ENCODE measurements around the gene RPL41. TPM values are rescaled to one million over a fixed set of nuclear protein-coding genes. Genes with fewer than 3 reads are reported as not detected.
"Not testable (repeated sequence)": the region's sequence is repeated elsewhere in the genome, so short reads cannot be mapped to it uniquely, and the experiment has no call there.

Gene RPL41
- total RNA-seq, 1 donor: 2,844 TPM

DNA sequence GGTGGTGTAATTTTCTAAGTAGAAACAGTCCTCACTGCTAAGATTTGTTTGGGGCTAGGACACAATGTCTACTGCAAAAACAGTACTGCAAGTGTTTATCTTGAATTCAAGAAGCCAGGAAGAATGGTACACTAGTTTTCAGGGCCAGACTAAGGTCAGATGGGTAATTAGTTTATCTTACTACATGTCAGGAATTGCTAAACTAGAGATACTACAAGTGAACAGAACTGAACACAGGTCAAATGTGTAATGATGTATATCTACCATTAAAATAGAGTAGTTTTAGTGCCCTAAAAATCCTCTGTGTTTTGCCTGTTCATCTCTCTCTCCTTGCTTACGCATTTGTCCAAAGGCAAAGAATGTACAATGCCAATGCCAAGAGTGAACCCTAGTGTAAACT, 2.3 kb upstream of the RPL41 start:
- Histone ChIP-seq H3K36me3 (ENCODE audit: insufficient read depth, low read length) (peaks cover 52% of the 10 kb centered on the region), H4K20me1 (ENCODE audit: insufficient read depth, low read length) (peaks cover 16% of the 10 kb centered on the region), H3K4me3 (ENCODE audit: insufficient read depth, low read length) (no peak overlapping the region), H3K4me1 (ENCODE audit: insufficient read depth, low read length) (peaks cover 17% of the 10 kb centered on the region), H3K4me2 (ENCODE audit: insufficient read depth, low read length) (no peak overlapping the region), H3K9me3 (ENCODE audit: low read depth, low read length) (no peaks in the 10 kb centered on the region), H2AFZ (ENCODE audit: low read length) (no peak overlapping the region), H3K79me2 (ENCODE audit: insufficient read depth, low read length) (peaks cover 19% of the 10 kb centered on the region), H3K27ac (ENCODE audit: low read depth, low read length) (no peak overlapping the region), H3K27me3 (ENCODE audit: insufficient read depth, low read length) (no peaks in the 10 kb centered on the region)
- no peak for DNase-seq (ENCODE audit: insufficient read length, low spot score, missing footprints)
- TF ChIP-seq, protein P1, sequence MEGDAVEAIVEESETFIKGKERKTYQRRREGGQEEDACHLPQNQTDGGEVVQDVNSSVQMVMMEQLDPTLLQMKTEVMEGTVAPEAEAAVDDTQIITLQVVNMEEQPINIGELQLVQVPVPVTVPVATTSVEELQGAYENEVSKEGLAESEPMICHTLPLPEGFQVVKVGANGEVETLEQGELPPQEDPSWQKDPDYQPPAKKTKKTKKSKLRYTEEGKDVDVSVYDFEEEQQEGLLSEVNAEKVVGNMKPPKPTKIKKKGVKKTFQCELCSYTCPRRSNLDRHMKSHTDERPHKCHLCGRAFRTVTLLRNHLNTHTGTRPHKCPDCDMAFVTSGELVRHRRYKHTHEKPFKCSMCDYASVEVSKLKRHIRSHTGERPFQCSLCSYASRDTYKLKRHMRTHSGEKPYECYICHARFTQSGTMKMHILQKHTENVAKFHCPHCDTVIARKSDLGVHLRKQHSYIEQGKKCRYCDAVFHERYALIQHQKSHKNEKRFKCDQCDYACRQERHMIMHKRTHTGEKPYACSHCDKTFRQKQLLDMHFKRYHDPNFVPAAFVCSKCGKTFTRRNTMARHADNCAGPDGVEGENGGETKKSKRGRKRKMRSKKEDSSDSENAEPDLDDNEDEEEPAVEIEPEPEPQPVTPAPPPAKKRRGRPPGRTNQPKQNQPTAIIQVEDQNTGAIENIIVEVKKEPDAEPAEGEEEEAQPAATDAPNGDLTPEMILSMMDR (IDR thresholded peaks at IDR 0.05; ENCODE audit: extremely low read depth, low read depth, low read length): no peak

DNA sequence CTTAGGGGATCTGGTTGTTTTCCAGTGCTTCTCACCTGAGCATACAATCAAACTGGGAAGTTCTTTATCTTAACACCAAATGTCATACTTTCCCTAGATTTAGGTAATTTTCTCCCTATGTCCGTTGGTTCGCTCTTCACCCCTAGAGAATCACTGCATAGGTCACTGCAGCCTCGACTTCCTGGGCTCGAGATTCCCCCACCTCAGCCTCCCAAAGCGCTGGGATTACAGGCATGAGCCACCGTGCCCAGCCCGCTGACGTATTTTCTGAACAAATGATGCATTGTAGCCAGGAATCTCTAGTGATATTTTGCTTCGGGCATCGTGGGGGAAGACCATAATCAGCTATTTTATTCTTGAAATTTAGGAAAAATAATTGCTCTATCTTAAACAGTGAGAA, 1.1 kb upstream of the RPL41 start:
- peak; percentile 76 for DNase-seq (ENCODE audit: insufficient read length, low spot score, missing footprints)
- H3K4me3 ChIP-seq (ENCODE audit: insufficient read depth, low read length): peak overlapping the region; percentile 85
- H3K36me3 ChIP-seq (ENCODE audit: insufficient read depth, low read length): peaks cover 42% of the 10 kb centered on the region
- H4K20me1 ChIP-seq (ENCODE audit: insufficient read depth, low read length): peaks cover 16% of the 10 kb centered on the region
- TF ChIP-seq, protein P1 (IDR thresholded peaks at IDR 0.05; ENCODE audit: extremely low read depth, low read depth, low read length): no peak
- peaks cover 21% of the 10 kb centered on the region for H3K79me2 ChIP-seq (ENCODE audit: insufficient read depth, low read length)
- H3K4me2 ChIP-seq (ENCODE audit: insufficient read depth, low read length): peak overlapping the region; percentile 99
- peaks cover 29% of the 10 kb centered on the region for H3K4me1 ChIP-seq (ENCODE audit: insufficient read depth, low read length)
- H3K27me3 ChIP-seq (ENCODE audit: insufficient read depth, low read length): no peaks in the 10 kb centered on the region
- no peaks in the 10 kb centered on the region for H3K9me3 ChIP-seq (ENCODE audit: low read depth, low read length)
- H3K27ac ChIP-seq (ENCODE audit: low read depth, low read length): peak overlapping the region; percentile 91
- peak overlapping the region; percentile 93 for H2AFZ ChIP-seq (ENCODE audit: low read length)

DNA sequence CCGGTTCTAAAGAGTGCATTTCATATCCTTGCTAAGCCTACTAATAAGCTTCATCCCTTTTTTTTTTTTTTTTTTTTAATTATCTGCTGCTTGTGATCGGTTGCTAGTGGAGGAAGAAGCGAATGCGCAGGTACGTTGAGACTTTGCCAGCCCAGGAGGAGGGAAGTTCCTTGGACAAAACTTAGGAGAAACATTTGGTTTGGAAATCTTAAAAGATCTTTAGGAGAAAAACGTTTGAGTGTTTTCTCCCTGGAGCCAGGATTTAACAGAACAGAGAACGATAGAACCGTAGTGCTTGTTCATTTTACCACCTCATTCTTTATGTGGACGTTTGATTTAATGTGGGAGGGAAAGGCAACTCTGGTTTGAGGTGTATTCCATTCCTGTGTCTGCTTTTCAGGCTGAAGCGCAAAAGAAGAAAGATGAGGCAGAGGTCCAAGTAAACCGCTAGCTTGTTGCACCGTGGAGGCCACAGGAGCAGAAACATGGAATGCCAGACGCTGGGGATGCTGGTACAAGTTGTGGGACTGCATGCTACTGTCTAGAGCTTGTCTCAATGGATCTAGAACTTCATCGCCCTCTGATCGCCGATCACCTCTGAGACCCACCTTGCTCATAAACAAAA, 761 bp downstream of the RPL41 start:
- Histone ChIP-seq H3K4me1 (ENCODE audit: insufficient read depth, low read length) (peaks cover 29% of the 10 kb centered on the region), H3K36me3 (ENCODE audit: insufficient read depth, low read length) (peaks cover 33% of the 10 kb centered on the region), H3K27ac (ENCODE audit: low read depth, low read length) (peak overlapping the region; percentile 91), H3K4me3 (ENCODE audit: insufficient read depth, low read length) (peak overlapping the region; percentile 85), H3K4me2 (ENCODE audit: insufficient read depth, low read length) (peak overlapping the region; percentile 99), H4K20me1 (ENCODE audit: insufficient read depth, low read length) (peaks cover 16% of the 10 kb centered on the region), H3K79me2 (ENCODE audit: insufficient read depth, low read length) (peaks cover 33% of the 10 kb centered on the region), H2AFZ (ENCODE audit: low read length) (peak overlapping the region; percentile 93)
- not testable (repeated sequence) for H3K9me3 ChIP-seq (ENCODE audit: low read depth, low read length); H3K27me3 ChIP-seq (ENCODE audit: insufficient read depth, low read length); DNase-seq (ENCODE audit: insufficient read length, low spot score, missing footprints)

DNA sequence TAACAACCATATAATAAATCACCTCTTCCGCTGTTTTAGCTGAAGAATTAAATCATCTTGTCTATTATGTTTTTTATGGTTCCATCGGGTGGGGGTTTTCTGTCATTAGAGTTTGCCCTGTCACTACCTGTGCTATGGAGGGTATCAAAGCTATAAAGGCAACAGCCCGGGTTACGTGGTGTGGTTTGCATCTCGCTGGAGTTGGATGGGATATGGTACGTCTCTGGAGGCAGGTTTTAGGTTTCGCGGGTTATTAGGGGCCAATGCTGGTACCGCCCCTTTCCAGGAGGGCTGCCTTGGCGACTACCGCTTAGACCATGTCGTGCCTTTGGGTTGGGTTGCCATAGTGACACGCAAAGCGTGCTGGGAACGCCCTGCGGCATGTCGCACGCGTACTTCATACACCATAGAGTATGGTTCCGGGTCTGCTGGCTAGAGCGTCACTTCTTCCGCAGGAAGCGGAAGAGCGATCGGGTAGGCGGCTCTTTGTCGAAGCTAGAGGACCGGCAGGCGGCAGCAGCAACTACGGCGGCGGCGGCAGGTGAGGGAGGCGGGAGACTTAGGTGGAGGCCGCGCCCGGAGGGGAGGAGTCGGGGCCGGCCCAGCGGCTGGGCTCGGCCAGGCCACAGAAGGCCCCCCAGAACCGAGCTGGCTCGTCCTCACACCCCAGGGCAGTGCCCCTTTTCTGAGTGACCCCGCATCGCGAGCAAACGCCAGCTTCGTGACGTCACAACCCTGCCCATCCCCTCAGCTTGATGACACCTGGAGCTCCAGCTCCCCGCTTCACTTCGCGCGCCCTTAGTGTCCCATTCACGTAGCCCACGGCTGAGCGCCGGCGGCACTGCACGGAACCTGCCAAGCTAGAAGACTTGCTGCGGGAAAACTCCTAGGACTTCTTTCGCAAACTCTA, 1.6 kb downstream of the RPL41 start, which contains the start of gene ZC3H10:
Gene ZC3H10, plus strand, starts transcription at position 489 of the 910 bp plus-strand sequence. CDS start 2,297 bp downstream, outside the sequence.
- Histone ChIP-seq H3K4me2 (ENCODE audit: insufficient read depth, low read length) (peak within 1 kb of the TSS; percentile 99), H2AFZ (ENCODE audit: low read length) (peak within 1 kb of the TSS; percentile 61), H4K20me1 (ENCODE audit: insufficient read depth, low read length) (peaks cover 16% of the 10 kb centered on the region), H3K9me3 (ENCODE audit: low read depth, low read length) (no peaks in the 10 kb centered on the region), H3K27ac (ENCODE audit: low read depth, low read length) (peak within 1 kb of the TSS; percentile 92), H3K79me2 (ENCODE audit: insufficient read depth, low read length) (peaks cover 33% of the 10 kb centered on the region), H3K36me3 (ENCODE audit: insufficient read depth, low read length) (peaks cover 27% of the 10 kb centered on the region), H3K4me1 (ENCODE audit: insufficient read depth, low read length) (peaks cover 29% of the 10 kb centered on the region), H3K4me3 (ENCODE audit: insufficient read depth, low read length) (peak within 1 kb of the TSS; percentile 85), H3K27me3 (ENCODE audit: insufficient read depth, low read length) (no peaks in the 10 kb centered on the region)
- TF ChIP-seq, protein P1 (IDR thresholded peaks at IDR 0.05; ENCODE audit: extremely low read depth, low read depth, low read length): peak; percentile 39
- DNase-seq (ENCODE audit: insufficient read length, low spot score, missing footprints): peak; percentile 93

Measured in osteoblast (primary cell).